Vagina (tissue), 2 donors: ENCODE measurements around the gene HIPK2. TPM values are rescaled to one million over a fixed set of nuclear protein-coding genes. Genes with fewer than 3 reads are reported as not detected.

Experiments
- DNase-seq, 2 donors: peaks; one replicate each; pipeline ENCODE4 v3.0.0-alpha.2; 2017; ENCODE audit errors: extremely low spot score in 2 of 2
- H3K27ac ChIP-seq: fragments of 200-600 bp; sonication (generic); one replicate; pipeline ENCODE4 v1.5.1; 2019
- H3K27me3 ChIP-seq: fragments of 200-600 bp; sonication (generic); one replicate; pipeline ENCODE4 v1.5.1; 2019
- H3K36me3 ChIP-seq, 2 donors: fragments of 200-600 bp; sonication (generic); one replicate each; pipeline ENCODE4 v1.5.1; 2017 to 2019
- H3K4me1 ChIP-seq: fragments of 200-600 bp; sonication (generic); one replicate; pipeline ENCODE4 v1.5.1; 2019
- H3K4me3 ChIP-seq, 2 donors: fragments of 200-600 bp; sonication (generic); 1 replicate in 1 of 2; 2 replicates in 1 of 2; pipeline ENCODE4 v1.5.1; 2016 to 2019
- H3K9me3 ChIP-seq: fragments of 200-600 bp; sonication (generic); one replicate; pipeline ENCODE4 v1.5.1; 2019
- POLR2A ChIP-seq, 2 donors: fragments of 450-650 bp; IDR thresholded peaks; one replicate each; pipeline ENCODE4 v1.6.1; 2017; ENCODE audit warnings: antibody characterized with exemption in 2 of 2, mild to moderate bottlenecking in 2 of 2, moderate library complexity in 2 of 2
- POLR2AphosphoS5 ChIP-seq, 2 donors: sonication (generic); formaldehyde crosslinking; IDR thresholded peaks; one replicate each; pipeline ENCODE4 v1.9.0; 2017; ENCODE audit warnings: antibody characterized with exemption in 2 of 2, mild to moderate bottlenecking in 2 of 2, low read depth in 1 of 2; ENCODE audit not compliant: insufficient read depth in 1 of 2
- intact Hi-C: fragments of 100-400 bp; cut with DNase I; formaldehyde crosslinking; loops from one replicate; pipeline ENCODE4 v1.15.1; 2023
- total RNA-seq: library from RNA; depleted of rRNA; stranded (reverse); fragments of >200 nt; gene quantifications from one replicate; pipeline ENCODE4 v1.2.3, GENCODE V29; 2016
- TF ChIP-seq, protein P1 (sequence below), 3 experiments: fragments of 450-650 bp in 2 of 3; fragments of 200-600 bp in 1 of 3; sonication (generic) in 1 of 3; IDR thresholded peaks; one replicate each; pipeline ENCODE4 v1.5.1; 2017 to 2019; ENCODE audit warnings: antibody characterized with exemption in 3 of 3, mild to moderate bottlenecking in 2 of 3, moderate library complexity in 2 of 3

The HIPK2 gene
- total RNA-seq, 1 donor from 2014 or later: 21.9 TPM

DNA sequence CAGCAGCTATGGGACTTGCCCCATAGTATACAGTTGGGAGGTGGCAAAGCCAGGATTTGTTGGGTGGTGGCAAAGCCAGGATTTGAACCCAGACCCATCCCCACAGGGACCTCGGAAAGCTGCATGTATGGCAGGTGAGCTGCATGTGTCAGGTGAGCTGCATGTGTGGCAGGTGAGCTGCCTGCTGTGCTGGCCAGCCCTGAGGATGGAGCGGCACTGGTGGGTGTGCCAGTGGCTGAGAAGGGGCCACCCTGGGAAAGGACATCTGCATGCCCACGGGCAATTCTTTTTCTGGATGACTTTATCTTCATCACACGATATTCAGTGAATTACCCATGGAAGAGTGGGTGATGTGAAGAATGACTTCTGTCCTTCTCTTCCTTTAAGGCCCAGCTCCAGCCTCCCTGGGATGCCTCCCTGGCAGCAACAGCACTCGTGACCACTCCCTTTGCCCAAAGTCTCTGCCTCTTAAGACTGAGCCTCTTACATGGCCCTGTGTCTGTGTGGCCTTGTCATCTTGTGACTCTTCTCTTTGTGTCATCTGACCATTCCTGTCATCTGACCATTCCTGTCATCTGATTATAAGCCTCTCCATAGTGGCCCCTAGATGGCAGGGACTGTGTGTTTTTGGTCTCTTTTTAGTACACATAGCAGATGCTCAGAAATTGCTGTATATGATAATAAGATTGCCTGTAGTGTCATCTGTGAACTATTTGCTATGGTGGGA lies 229.3 kb downstream of the HIPK2 start:
- Histone ChIP-seq H3K4me1 (no peaks in the 10 kb centered on the region), H3K36me3 (no peaks in the 10 kb centered on the region), H3K27me3 (no peaks in the 10 kb centered on the region), H3K9me3 (no peaks in the 10 kb centered on the region), H3K4me3 (no peak overlapping the region), H3K27ac (no peak overlapping the region)
- TF ChIP-seq, protein P1, sequence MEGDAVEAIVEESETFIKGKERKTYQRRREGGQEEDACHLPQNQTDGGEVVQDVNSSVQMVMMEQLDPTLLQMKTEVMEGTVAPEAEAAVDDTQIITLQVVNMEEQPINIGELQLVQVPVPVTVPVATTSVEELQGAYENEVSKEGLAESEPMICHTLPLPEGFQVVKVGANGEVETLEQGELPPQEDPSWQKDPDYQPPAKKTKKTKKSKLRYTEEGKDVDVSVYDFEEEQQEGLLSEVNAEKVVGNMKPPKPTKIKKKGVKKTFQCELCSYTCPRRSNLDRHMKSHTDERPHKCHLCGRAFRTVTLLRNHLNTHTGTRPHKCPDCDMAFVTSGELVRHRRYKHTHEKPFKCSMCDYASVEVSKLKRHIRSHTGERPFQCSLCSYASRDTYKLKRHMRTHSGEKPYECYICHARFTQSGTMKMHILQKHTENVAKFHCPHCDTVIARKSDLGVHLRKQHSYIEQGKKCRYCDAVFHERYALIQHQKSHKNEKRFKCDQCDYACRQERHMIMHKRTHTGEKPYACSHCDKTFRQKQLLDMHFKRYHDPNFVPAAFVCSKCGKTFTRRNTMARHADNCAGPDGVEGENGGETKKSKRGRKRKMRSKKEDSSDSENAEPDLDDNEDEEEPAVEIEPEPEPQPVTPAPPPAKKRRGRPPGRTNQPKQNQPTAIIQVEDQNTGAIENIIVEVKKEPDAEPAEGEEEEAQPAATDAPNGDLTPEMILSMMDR (IDR thresholded peaks at IDR 0.05): no peak
- TF ChIP-seq POLR2A (IDR thresholded peaks at IDR 0.05) (no peak), POLR2AphosphoS5 (IDR thresholded peaks at IDR 0.05; ENCODE audit: insufficient read depth in 1 of 2, low read depth in 1 of 2) (no peak)
- DNase-seq: no peak
- intact Hi-C loops: no loop called here

DNA sequence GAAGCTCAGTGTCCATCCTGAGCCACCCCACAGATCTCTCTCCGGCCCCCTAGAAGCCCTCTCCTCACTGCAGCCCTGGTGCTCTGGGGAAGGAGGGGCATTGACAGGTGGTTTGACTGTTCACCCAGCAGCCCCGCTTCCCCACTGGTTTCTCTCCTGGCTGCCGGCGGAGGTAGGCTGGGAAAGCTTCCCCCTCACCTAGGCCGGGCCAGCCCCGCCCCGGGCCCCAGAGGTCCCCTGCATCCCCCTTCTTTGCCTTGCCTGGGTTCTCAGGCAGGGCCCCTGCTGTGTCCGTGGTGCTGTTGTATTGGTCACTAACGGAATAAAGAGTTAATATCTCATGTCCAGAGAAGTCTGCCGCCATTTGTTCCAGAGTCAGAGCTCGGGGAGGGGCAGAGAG lies 233.2 kb downstream of the HIPK2 start:
- TF ChIP-seq POLR2AphosphoS5 (IDR thresholded peaks at IDR 0.05; ENCODE audit: insufficient read depth in 1 of 2, low read depth in 1 of 2) (no peak), POLR2A (IDR thresholded peaks at IDR 0.05) (no peak)
- TF ChIP-seq, protein P1 (IDR thresholded peaks at IDR 0.05): no peak
- no peak overlapping the region for H3K27ac ChIP-seq
- no peak for DNase-seq

DNA sequence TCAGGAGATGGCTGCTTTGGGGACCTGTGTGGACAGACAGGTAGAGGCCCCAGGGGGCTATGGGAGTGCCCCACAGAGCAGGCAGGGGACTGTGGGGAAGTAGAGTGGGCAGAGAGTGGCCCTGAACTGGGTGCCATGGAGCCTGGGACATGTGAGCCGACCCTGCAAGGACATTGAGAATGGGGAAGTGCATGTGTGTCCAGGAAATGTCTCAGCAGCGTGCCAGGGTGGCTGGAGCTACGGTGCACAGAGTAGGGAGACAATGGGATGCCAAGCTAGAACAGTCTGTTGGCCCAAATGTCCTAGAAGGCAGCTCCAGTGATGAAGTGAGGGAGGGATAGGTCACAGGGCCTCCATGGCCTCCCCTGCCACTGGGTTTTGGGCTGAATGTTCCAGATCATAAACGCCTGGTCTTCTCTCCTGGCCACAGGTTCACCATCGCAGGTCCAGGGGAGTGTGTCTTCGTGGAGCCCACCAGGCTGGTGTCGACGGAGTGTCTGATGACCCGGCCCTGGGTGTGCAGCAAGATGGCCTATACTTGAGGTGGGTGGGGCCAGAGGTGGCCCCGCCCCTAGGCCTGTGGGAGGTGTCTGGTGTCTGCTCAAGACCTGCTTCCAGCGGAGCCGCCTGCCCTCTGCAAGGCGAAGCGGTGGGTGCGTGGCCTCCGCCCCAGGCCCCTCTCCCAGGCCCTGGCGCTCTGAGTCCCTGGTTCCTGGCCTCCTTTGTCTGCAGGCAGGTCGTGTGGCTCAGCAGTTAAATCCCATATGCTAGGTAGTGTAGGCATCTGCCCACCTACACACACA lies 233.8 kb downstream of the HIPK2 start:
- intact Hi-C loops: no loop called here
- no peaks in the 10 kb centered on the region for H3K9me3 ChIP-seq
- no peak overlapping the region for H3K27ac ChIP-seq
- H3K27me3 ChIP-seq: no peaks in the 10 kb centered on the region
- TF ChIP-seq POLR2AphosphoS5 (IDR thresholded peaks at IDR 0.05; ENCODE audit: insufficient read depth in 1 of 2, low read depth in 1 of 2) (no peak), POLR2A (IDR thresholded peaks at IDR 0.05) (no peak)
- TF ChIP-seq, protein P1 (IDR thresholded peaks at IDR 0.05): no peak
- no peaks in the 10 kb centered on the region for H3K4me1 ChIP-seq
- no peak overlapping the region for H3K4me3 ChIP-seq
- H3K36me3 ChIP-seq: no peaks in the 10 kb centered on the region
- no peak for DNase-seq

More for the DNA sequence above, 233.2 kb downstream of the HIPK2 start:
- Histone ChIP-seq H3K36me3 (no peaks in the 10 kb centered on the region), H3K4me1 (no peaks in the 10 kb centered on the region), H3K27me3 (no peaks in the 10 kb centered on the region), H3K4me3 (no peak overlapping the region), H3K9me3 (no peaks in the 10 kb centered on the region)
- intact Hi-C loops: no loop called here

DNA sequence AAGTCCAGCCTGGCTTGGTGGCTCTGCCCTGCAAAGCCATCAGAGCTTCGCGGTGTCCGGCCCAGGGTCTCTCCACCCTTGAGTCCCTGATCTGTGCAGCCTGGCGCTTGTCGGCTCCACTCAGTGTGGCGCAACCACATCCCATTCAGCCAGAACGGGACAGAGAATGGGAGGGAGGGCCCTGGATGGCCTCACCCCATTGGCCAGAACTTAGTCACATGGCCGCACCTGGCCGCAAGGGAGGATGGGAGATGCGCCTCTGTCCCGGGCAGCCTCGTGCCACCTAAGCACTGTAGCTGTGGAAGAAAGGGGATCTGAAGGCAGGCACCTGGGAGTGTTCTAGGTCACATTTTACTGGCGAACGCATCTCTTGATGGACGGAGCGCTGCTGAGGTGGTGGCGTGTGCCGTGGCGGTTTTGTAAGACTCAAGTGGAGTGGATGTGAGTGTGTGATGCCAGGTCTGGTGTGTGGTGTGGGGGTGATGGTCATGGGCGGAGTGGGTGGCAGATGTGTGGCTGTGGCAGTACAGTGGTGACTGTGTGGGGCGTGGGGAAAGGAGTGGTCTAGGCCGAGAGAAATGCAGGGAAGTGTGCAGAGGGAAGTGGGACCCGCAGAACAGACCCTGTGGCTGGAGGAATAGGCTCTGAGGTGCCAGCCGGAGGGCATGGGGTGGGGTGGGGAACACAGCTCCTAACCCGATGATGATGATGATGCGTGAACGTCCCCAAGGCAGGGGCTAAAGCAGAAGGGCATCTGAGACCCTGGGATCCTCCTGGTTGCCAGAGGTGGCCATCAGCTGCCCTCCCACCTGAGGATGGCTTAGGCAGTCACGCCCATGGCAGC lies 235.3 kb downstream of the HIPK2 start:
- Histone ChIP-seq H3K27me3 (no peaks in the 10 kb centered on the region), H3K4me1 (no peaks in the 10 kb centered on the region), H3K9me3 (no peaks in the 10 kb centered on the region), H3K27ac (no peak overlapping the region), H3K4me3 (no peak overlapping the region), H3K36me3 (no peaks in the 10 kb centered on the region)
- intact Hi-C loops: no loop called here
- no peak for DNase-seq
- TF ChIP-seq, protein P1 (IDR thresholded peaks at IDR 0.05): no peak
- TF ChIP-seq POLR2AphosphoS5 (IDR thresholded peaks at IDR 0.05; ENCODE audit: insufficient read depth in 1 of 2, low read depth in 1 of 2) (no peak), POLR2A (IDR thresholded peaks at IDR 0.05) (no peak)
